ENCODE results near the gene RDX.
"Not testable (repeated sequence)": the region's sequence is repeated elsewhere in the genome, so short reads cannot be mapped to it uniquely, and the experiment has no call there.

RDX gene

GRCh38 chr11:110199184-110199981 lies 97.0 kb downstream of the RDX start:
- peak; percentile 17 for DNase-seq

- DNase-seq = peak; percentile 32
Observed at GRCh38 chr11:110198031-110198729, 98.2 kb downstream of the RDX start.

- DNase-seq = peak; percentile 28
Observed at GRCh38 chr11:110196884-110197420, 99.5 kb downstream of the RDX start.

DNA sequence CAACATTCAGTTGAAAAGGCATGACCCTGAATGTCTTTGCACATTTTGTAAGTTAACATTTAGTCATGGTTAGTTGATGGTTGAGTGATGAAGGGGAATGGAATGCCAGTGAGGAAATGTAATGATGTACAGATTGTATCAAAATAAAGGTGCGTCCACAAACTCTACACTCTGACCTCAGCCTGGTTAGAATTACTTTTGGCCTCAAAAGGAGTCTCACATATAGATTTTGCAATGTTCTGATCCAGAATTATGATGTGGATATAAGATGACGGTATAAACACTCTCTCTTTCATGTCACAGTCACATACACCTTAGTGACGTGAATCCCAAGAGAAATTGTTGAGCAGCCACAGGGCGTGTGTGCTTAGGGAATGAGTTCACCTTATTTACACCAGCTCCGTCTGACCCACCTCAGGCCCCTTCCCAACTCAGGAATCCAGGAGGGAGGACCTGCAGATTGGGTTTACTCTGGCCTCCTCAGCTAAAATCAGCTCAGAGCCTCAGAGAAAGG lies 100.1 kb downstream of the RDX start:
- DNase-seq = peak; percentile 15

- peak; percentile 19 for DNase-seq
Observed at GRCh38 chr11:110194211-110194766, 102.1 kb downstream of the RDX start.

DNA sequence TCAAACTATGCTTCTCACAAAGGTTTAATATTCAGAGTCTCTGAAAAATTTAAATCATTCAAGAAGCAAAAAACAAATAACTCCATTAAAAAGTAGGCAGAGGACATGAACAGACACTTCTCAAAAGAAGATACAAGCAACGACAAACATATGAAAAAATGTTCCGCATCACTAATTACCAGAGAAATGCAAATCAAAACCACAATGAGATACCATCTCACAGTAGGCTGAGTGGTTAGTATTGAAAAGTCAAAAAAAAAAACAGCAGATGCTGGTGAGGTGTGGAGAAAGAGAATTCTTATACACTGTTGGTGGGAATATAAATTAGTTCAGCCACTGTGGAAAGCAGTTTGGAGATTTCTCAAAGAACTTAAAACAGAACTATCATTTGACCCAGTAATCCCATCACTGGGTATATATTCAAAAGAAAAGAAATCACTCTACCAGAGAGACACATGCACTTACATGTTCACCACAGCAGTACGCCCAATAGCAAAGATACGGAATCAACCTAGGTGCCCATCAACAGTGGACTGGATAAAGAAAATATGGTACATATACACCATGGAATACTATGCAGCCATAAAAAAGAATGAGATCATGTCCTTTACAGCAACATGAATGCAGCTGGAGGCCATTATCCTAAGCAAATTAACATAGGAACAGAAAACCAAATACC lies 103.7 kb downstream of the RDX start:
- not testable (repeated sequence) for DNase-seq

DNA sequence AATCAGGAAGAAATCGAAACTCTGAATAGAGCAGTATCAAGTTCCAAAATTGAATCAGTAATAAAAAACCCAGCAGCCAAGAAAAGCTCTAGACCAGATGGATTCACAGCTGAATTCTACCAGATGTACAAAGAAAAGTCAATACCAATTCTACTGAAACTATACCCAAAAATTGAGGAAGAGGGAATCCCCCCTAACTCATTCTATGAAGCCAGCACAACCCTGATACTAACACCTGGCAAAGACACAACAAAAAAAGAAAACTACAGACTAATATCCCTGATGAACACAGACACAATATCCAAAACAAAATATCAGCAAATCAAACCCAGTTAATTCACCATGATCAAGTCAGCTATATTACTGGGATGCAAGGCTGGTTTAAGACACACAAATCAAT lies 105.5 kb downstream of the RDX start:
- no peak for DNase-seq

- no peak for DNase-seq
Observed at GRCh38 chr11:110187731-110188130, 108.7 kb downstream of the RDX start.

- no peak for DNase-seq
Observed at GRCh38 chr11:110186867-110187266, 109.5 kb downstream of the RDX start.

GRCh38 chr11:110186456-110186855 lies 110.0 kb downstream of the RDX start:
- no peak for DNase-seq

DNA sequence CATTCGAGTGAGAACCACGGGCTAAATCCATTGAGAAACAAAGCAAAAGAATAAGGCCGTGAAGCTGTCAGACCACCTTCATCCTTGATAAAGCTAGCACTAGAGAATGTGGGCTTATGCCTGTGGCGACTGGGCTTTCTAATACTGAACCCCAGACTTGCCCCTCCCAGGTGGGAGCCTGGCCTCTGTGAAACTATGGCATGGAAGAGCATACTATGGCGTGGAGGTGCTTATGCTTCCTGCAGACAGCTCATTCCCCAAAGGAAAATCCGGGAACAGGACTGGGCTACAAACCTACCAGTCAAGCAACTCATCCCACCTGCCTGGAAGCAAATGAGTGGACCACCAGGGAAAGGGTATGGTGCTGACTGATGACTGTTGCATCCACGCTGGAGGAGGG lies 110.8 kb downstream of the RDX start:
- DNase-seq = no peak

DNA sequence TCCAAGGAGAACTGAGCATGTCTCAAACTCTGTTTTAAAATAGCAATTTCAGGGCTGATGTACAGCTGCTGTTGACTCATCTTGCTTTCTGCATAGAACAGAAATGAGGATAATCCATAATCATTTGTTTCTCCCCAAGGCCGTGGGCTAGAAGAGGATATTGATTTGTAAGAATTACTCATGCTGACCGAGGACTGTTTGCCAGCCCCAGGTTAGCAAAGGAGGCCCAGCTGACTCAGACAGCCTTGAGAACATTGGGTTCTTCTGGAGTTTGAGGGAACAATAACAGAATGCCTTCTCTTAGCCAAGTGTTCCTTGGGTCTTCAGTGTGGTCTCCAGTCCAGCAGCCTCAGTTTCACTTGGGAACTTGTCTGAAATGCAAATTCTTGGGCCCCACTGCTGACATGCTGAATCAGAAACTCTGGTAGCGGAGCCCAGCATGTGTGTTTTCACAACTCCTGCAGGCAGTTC lies 111.3 kb downstream of the RDX start:
- no peak for DNase-seq

DNA sequence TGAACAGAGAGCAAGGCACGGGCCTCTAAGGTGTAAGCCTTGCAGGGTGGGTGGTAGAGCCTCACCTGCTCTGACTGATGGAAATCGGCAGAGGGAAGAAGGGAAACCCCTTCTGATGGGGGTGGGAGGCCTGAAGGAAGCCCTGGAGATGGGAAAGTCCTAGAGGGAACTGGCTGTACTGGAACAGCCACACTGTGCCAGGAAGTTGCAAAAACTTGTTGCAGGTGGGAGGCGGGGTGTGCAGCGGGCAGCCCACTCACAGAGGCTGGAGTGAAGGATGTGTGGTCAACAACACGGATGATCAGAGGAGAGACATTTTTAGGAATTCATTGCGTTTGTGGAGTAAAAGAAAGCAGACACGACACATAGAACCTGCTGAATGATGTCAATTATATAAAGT lies 112.0 kb downstream of the RDX start:
- DNase-seq = no peak

DNA sequence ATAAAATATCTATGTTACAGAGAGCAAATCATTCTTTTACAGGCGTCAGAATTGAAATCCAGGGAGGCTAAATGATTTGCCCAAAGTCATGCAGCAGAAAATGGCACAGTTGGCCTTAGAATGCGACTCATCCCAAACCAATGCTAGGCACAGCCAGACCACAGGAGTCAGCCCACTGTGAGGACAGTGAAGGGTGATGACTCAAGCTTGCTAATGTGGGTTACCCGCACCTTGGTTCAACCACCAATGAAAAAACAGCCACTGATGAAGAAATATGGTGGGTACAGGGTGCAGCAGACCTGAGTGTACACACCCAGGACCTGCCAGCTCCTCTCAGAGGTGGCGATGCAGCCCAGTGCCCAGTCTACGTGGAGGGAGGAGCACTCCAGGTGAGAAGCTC lies 113.5 kb downstream of the RDX start:
- no peak for DNase-seq

DNA sequence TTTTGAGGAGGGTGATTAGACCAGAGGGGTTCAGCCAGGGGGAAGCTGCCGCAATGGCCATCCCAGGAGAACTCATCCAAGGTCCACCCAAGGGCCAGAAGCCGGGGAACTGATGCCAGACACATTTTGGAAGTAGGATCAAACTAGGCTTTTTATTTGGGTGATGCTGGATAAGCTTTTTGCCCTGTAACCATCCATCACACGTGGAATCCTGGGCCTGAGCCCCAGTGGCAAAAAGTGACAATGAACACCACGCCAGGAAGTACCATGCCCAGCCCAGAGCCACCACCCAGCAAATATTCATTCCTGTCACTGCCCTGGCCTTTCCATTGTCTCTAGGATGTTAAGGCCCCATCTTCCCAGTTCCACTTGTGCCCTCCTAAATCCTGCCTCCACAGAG lies 117.3 kb downstream of the RDX start:
- no peak for DNase-seq

GRCh38 chr11:110177086-110177456 lies 119.3 kb downstream of the RDX start:
- DNase-seq = no peak

- DNase-seq = no peak
Observed at GRCh38 chr11:110176366-110177085, 119.9 kb downstream of the RDX start.

GRCh38 chr11:110174645-110175310 lies 121.6 kb downstream of the RDX start:
- DNase-seq = no peak

DNA sequence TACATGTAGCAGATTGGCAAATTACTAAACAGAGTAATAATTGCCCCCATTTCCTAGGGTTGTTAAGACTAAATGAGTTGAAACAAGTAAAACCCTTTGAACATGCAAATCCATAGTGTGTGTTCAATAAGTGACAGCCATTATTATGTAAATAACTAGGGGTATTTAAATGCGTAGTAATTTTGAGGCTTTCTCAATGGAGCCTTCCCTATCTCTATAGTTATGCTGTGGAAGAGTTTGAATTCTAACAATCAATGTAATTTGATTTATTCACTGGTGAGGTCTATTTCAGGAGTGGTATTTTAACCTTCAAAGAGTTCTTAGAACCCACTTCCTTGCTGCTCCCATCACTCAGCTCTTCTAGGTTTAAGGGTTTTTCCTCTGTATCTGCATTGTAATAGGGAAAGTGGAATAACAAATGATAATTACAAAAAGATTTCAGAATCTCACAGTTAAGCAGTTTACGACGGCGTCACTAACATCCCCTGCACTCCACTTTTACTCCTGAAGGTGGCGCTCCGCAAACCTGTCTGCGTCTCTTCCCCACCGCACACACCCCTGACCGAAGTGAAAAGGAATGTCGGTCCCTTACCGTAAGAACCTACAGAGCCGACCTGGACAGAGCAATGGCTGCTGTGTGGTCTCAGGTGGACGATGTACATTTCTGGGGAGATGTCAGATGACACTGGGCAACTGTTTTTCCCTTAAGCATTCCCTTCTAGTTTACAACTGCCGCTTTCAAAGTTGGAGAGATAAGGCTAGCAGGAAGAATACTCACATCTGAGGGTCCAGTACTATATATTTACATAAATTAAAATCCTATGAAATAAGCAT lies 122.4 kb downstream of the RDX start:
- DNase-seq = peak; percentile 79

- no peak for DNase-seq
Observed at GRCh38 chr11:110172468-110173065, 123.8 kb downstream of the RDX start.
